ENCODE results near the gene PIH1D1. TPM values are rescaled to one million over a fixed set of nuclear protein-coding genes. Genes with fewer than 3 reads are reported as not detected.
"Not testable (repeated sequence)": the region's sequence is repeated elsewhere in the genome, so short reads cannot be mapped to it uniquely, and the experiment has no call there.

PIH1D1 gene
- total RNA-seq, 1 donor from 2014 or later = 83.7 TPM

DNA sequence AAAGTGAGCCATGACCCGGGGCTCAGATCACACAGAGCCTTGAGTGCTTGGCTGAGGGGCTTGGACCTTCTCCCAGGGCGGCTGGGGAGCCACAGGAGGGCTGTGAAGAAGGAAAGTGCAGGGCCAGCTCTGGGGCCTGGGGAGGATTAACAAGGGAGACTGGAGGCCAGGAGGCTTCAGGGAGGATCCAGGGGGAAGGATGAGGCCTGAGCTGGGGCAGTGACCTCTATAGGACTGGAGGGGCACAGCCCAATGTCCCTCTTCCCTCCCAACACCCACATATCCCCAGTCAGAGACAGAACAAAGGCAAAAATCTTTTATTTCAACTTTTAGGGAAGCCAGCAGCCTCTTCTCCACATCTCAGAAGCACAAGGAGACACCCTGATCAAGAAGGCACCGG is 5.6 kb downstream of the PIH1D1 start:
- TF ChIP-seq, protein P1, sequence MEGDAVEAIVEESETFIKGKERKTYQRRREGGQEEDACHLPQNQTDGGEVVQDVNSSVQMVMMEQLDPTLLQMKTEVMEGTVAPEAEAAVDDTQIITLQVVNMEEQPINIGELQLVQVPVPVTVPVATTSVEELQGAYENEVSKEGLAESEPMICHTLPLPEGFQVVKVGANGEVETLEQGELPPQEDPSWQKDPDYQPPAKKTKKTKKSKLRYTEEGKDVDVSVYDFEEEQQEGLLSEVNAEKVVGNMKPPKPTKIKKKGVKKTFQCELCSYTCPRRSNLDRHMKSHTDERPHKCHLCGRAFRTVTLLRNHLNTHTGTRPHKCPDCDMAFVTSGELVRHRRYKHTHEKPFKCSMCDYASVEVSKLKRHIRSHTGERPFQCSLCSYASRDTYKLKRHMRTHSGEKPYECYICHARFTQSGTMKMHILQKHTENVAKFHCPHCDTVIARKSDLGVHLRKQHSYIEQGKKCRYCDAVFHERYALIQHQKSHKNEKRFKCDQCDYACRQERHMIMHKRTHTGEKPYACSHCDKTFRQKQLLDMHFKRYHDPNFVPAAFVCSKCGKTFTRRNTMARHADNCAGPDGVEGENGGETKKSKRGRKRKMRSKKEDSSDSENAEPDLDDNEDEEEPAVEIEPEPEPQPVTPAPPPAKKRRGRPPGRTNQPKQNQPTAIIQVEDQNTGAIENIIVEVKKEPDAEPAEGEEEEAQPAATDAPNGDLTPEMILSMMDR (IDR thresholded peaks at IDR 0.05; ENCODE audit: unreplicated experiment) = no peak
- Mint-ChIP-seq H3K27ac (no peak overlapping the region), H3K27me3 (ENCODE audit: low read depth) (peaks cover 22% of the 10 kb centered on the region), H3K4me1 (peaks cover 18% of the 10 kb centered on the region), H3K36me3 (peaks cover 18% of the 10 kb centered on the region), H3K4me3 (no peak overlapping the region), H3K9me3 (no peaks in the 10 kb centered on the region)
- no peak for DNase-seq (ENCODE audit: low spot score in 2 of 2, unreplicated experiment in 2 of 2)

DNA sequence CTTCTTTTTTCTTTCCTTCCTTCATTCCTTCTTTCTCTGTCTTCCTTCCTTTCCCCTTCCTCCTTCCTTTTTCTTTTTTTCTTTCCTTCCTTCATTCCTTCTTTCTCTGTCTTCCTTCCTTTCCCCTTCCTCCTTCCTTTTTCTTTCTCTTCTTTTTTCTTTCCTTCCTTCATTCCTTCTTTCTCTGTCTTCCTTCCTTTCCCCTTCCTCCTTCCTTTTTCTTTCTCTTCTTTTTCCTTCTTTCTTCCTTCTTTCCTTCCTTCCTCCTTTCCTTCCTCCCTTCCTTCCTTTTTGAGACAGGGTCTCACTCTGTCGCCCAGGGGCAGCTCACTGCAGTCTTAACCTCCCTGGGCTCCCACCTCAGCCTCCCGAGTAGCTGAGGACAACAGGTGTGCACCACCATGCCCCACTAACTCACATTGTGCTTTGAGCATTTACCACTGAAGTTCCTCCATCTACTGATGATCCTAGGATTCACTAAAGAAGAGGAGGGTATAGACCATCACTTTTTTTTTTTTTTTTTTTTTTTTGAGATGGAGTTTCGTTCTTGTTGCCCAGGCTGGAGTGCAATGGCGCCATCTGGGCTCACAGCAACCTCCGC is 7.4 kb downstream of the PIH1D1 start:
- Mint-ChIP-seq H3K4me1 (peaks cover 18% of the 10 kb centered on the region), H3K4me3 (peak overlapping the region; percentile 75), H3K36me3 (peaks cover 11% of the 10 kb centered on the region), H3K27me3 (ENCODE audit: low read depth) (peaks cover 40% of the 10 kb centered on the region)
- not testable (repeated sequence) for DNase-seq (ENCODE audit: low spot score in 2 of 2, unreplicated experiment in 2 of 2); H3K27ac Mint-ChIP-seq; H3K9me3 Mint-ChIP-seq

DNA sequence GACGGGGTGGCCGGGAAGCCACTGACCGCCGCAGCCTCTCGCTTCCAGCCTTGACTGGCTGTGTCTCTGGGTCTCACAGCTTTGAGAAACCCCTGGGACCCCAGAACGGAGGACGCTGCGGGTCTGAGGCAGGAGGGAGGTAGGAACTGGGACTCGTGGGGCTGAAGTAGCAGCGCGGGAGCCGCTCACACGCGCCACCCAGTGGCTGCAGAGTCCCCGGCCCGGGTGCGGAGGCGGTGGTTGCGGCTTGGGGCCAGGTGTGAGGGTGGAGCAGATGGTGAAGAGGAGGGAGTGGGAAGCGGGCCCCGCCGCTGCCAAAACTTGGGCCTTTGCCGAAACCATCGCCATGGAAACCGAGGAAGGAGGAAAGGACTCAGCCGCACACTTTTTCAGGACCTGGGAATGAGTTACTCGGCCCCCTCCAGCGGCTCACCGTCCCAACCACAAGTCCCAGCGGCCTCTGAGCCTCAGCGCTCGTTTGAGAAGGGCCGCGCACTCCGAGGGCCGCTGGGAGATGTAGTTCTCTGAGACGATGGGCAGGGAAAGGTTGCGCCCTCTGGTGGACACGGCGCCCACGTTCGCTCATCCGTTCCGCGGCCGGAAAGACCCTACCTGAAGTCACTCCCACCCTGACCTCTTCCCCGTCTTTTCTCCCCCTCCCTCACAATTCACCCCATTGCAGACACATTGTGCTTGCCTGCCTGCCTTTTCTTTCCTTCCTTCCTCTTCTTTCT is 8.1 kb downstream of the PIH1D1 start:
- H3K4me1 Mint-ChIP-seq = peaks cover 18% of the 10 kb centered on the region
- DNase-seq (ENCODE audit: low spot score in 2 of 2, unreplicated experiment in 2 of 2) = peak; percentile 87 to 97
- peak overlapping the region; percentile 75 for H3K4me3 Mint-ChIP-seq
- TF ChIP-seq, protein P1 (IDR thresholded peaks at IDR 0.05; ENCODE audit: unreplicated experiment) = peak; percentile 87
- H3K9me3 Mint-ChIP-seq = no peaks in the 10 kb centered on the region
- peak overlapping the region; percentile 61 for H3K27ac Mint-ChIP-seq
- H3K36me3 Mint-ChIP-seq = peaks cover 9% of the 10 kb centered on the region
- peaks cover 47% of the 10 kb centered on the region for H3K27me3 Mint-ChIP-seq (ENCODE audit: low read depth)

DNA sequence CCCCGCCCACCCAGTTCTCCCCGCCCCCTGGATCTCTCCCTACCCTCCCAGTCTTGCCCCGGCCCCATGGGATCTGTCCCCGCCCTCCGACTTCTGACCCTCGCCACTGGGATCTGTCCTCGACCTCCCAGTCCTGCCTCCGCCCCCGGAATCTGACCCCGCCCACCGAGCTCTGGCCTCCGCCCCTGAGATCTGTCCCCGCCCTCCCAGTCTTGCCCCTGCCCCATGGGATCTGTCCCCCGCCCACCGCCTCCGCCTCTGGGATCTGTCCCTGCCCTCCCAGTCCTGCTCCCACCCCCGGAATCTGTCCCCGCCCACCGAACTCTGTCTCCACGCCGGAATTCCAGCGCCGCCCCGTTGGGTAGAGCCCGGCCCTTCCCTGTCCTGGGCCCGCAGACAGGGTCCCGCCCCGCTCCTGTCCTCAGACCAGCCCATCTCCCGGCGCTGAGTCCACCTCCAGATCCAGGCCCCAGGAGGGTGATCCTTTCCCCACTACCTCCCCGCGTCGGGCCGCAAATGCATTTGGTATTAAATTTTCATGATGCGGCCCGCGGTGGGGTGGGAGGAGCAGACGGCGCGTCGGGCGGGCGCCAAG is 8.7 kb downstream of the PIH1D1 start:
- Mint-ChIP-seq H3K27ac (peak overlapping the region; percentile 61), H3K27me3 (ENCODE audit: low read depth) (peaks cover 53% of the 10 kb centered on the region), H3K4me1 (peaks cover 18% of the 10 kb centered on the region), H3K36me3 (peaks cover 4% of the 10 kb centered on the region), H3K4me3 (peak overlapping the region; percentile 75), H3K9me3 (no peaks in the 10 kb centered on the region)
- TF ChIP-seq, protein P1 (IDR thresholded peaks at IDR 0.05; ENCODE audit: unreplicated experiment) = no peak
- DNase-seq (ENCODE audit: low spot score in 2 of 2, unreplicated experiment in 2 of 2) = peak; percentile 73 to 76

DNA sequence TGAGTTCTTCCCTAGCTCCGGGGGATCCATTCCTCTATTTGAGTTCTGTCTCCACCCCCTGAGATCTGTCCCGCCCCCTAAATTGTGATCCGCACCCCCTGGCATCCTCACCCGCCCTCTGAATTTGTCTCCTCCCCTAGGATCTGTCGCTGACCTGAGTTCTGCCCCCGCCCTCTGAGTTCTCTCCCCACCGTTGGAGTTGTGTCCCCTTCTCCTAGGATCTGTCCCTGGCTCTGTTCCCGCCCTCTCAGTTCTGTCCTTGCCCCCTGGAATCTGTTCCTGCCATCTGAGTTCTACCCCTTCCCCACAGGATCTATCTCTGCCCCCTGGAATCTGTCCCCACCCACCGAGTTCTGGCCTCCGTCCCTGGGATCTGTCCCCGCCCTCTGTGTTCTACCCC is 9.3 kb downstream of the PIH1D1 start:
- peaks cover 59% of the 10 kb centered on the region for H3K27me3 Mint-ChIP-seq (ENCODE audit: low read depth)
- H3K36me3 Mint-ChIP-seq = peaks cover 4% of the 10 kb centered on the region
- H3K4me1 Mint-ChIP-seq = peaks cover 18% of the 10 kb centered on the region
- H3K4me3 Mint-ChIP-seq = peak overlapping the region; percentile 75
- no peaks in the 10 kb centered on the region for H3K9me3 Mint-ChIP-seq
- TF ChIP-seq, protein P1 (IDR thresholded peaks at IDR 0.05; ENCODE audit: unreplicated experiment) = no peak
- DNase-seq (ENCODE audit: low spot score in 2 of 2, unreplicated experiment in 2 of 2) = no peak
- no peak overlapping the region for H3K27ac Mint-ChIP-seq

DNA sequence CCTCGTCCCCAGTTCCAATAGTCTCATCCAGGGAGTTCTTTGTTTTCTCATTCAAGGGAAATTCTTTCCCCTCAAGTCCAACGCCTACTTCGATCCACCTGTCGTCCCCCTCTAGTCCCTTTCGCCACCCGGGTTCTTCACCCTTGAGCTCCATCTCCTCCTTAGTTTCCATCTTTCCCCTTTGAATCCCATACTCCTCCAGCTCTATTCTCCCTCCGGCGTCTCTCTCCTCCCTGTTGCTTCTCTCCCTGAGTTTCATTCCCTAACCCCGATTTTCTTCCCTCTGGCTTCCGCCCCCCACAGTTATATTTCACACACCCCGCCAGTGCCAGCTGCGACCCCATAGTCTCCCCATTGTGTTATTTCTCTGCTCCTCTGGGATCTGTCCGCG is 9.7 kb downstream of the PIH1D1 start:
- no peak overlapping the region for H3K27ac Mint-ChIP-seq
- H3K9me3 Mint-ChIP-seq = no peaks in the 10 kb centered on the region
- H3K4me3 Mint-ChIP-seq = peak overlapping the region; percentile 75
- H3K27me3 Mint-ChIP-seq (ENCODE audit: low read depth) = peaks cover 63% of the 10 kb centered on the region
- peaks cover 18% of the 10 kb centered on the region for H3K4me1 Mint-ChIP-seq
- no peak for DNase-seq (ENCODE audit: low spot score in 2 of 2, unreplicated experiment in 2 of 2)
- peaks cover 4% of the 10 kb centered on the region for H3K36me3 Mint-ChIP-seq
- TF ChIP-seq, protein P1 (IDR thresholded peaks at IDR 0.05; ENCODE audit: unreplicated experiment) = no peak

Measured in mesothelial cell of epicardium (in vitro differentiated cells).